Lung microvascular endothelial cell (primary cell): ENCODE measurements around the gene FOXD2. TPM values are rescaled to one million over a fixed set of nuclear protein-coding genes. Genes with fewer than 3 reads are reported as not detected.
A peak's percentile ranks its signal among the peaks of the same experiment; 100 is the strongest.

Experiments
- DNase-seq, 2 donors: peaks; one replicate each; pipeline versions ENCODE4 v3.0.0 to v3.0.0-alpha.2; 2010; ENCODE audit warnings: low read depth in 2 of 2
- total RNA-seq: library from RNA; depleted of rRNA; stranded (reverse); fragments of >200 nt; gene quantifications from 2 replicates; pipeline ENCODE4 v1.2.1, GENCODE V29; 2014

The FOXD2 gene
- total RNA-seq, 1 donor from 2014 or later = under 0.01 TPM

GRCh38 chr1:47460456-47460855 lies 22.6 kb downstream of the FOXD2 start:
- no peak for DNase-seq

GRCh38 chr1:47465605-47466004 lies 27.8 kb downstream of the FOXD2 start:
- DNase-seq = peak in 1 of 2 donors; percentile 11

DNA sequence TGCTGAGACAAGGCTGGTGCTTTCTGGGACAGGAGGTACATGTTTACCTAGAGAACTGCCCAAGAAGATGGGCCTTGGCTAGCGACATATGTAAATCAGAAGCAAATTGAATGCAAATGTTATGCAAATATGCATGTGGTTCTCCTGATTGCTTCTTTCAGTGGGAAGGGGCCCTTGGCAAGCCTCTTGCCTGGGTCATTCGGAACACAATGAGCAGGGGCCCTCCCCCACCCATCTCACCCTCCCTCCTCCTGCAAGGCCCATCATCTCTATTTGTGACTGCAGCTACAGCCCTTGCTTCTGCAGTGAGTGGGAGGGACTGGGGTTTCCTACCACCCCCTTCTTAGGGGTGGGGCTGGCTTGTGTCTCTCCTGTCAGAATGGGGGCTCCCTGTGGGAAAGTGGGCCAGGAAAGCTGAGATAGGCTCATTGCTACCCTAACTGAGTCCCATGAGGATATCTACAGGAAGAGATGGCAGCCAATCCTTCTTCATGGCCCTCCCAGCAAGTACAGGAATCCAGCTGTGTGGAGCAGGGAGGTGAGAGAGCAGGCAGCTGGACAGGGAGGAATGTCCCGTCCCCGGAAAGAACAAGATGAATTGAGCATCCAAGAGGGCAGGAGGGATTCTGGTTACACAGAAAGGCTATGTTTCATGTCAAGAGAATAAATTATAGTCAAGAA lies 31.0 kb downstream of the FOXD2 start:
- DNase-seq = no peak

DNA sequence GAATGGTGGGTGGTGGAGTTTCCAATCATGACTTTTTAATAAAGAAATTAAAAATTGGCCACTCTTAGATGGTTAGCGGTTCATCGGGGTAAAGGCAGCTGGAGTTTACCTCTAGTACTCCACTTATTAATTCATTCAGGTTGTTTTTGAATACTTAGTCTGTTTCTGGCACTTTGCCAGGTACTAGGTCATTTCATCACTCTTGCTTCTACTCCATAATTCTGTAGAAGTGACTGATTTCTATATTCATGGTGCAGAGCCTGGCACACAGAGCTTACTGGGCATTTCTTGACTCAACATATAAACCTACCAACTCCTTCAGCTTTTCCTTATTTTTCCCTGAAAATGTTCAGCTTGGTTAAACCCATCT lies 31.5 kb downstream of the FOXD2 start:
- DNase-seq = peak in 1 of 2 donors; percentile 19

DNA sequence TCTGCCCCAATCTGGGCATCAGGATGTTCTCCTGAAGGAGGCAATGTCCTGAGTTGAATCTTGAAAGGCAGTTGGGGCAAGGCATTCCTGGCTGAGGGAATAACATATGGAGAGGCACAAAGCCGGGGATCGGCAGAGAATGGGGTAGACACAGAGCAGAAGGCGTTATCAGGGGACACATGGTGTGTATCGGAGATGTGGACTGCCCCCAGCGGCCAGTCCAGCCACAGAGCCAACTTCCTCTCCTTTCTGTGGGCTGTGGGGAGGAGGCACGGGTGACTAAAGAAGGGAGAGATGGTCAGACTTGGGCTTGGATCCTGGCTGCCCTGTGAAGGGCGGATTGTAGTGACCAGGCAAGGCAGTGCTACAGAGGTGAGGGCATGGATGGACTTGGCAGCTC lies 32.1 kb downstream of the FOXD2 start:
- DNase-seq = no peak

GRCh38 chr1:47471163-47471562 lies 33.3 kb downstream of the FOXD2 start:
- DNase-seq = no peak

- DNase-seq = no peak
Measured at GRCh38 chr1:47474278-47475193, 36.7 kb downstream of the FOXD2 start.

- no peak for DNase-seq
Measured at GRCh38 chr1:47477595-47478080, 39.8 kb downstream of the FOXD2 start.

DNA sequence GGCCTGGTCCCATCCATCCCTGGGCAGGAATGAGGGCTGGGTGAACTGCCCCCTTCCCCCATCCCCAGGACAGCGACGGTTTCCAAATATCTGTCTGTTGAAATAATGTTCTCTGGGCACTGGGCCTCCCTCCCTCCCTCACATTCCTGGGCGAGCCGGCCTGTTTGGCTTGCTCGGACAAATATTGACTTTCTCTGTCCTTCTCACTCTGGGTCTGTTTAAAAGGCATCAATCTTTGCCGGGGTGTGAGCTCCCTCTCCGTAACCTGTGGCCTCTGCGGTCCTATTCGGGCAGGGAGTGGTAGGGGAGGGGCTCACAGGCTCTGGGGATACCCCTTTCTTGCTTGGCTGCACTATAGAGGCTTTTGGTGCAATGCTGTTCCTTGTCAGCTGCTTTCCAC lies 40.2 kb downstream of the FOXD2 start:
- DNase-seq = no peak

- DNase-seq = no peak
Measured at GRCh38 chr1:47479664-47480063, 41.8 kb downstream of the FOXD2 start.

GRCh38 chr1:47481936-47482335 lies 44.1 kb downstream of the FOXD2 start:
- DNase-seq = no peak

DNA sequence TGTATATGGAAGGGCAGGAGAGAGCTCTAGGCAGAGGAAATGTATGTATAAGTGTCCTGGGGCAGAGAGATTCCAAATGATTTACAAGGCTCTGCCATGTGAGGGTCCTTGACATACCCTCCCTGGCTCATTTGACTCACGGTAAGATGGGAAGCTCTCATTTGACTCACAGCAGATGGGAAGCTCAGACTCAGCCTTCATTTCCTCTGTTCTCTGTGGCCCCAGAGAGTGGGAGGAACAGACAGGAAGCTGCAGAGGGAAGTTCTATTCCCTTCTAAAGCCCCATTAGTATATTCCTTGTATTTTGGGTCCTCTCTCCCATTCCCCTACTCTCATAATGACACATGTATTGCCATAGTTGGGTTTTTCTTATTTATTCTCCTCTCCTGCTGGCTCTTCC lies 44.9 kb downstream of the FOXD2 start:
- peak in 1 of 2 donors; percentile 65 for DNase-seq

DNA sequence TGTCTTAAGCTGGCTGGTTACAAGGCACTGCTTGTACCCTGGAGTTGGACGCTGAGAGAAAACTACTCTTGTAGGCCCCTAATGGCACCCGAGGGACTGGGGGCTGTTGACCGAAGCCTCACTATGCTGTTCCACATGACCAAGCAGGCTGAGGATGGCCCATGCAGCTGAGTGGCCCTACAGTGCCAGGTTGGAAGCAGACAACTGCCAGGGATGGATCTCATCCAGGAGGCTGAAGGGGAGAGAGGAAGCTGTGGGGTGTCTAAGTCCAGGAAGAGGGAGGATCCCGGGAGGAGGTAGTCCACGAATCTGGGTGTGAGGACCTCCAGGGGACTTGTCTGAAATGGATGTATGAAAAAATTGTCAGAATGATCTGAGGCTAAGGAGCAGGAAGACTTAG lies 45.8 kb downstream of the FOXD2 start:
- DNase-seq = no peak

- DNase-seq = no peak
Measured at GRCh38 chr1:47485817-47486216, 48.0 kb downstream of the FOXD2 start.

DNA sequence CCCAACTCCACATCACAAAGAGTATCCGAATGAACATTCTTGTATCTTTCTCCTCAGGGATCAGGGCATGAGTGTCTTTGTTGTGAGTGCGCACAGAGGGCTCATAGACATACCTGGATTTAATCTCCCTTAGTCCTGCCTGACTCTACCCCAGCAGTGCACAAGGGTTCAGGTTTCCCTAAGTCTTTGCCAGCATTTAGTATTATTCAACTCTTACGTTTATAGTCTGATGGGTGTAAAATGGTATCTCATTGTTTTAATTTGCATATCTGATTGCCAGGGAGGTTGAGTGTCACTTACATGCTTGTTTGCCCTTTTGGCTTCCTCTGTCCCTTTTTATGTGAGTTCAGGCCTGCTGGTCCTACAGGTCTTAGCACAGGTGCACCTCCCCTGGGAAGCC lies 49.5 kb downstream of the FOXD2 start:
- DNase-seq = no peak

DNA sequence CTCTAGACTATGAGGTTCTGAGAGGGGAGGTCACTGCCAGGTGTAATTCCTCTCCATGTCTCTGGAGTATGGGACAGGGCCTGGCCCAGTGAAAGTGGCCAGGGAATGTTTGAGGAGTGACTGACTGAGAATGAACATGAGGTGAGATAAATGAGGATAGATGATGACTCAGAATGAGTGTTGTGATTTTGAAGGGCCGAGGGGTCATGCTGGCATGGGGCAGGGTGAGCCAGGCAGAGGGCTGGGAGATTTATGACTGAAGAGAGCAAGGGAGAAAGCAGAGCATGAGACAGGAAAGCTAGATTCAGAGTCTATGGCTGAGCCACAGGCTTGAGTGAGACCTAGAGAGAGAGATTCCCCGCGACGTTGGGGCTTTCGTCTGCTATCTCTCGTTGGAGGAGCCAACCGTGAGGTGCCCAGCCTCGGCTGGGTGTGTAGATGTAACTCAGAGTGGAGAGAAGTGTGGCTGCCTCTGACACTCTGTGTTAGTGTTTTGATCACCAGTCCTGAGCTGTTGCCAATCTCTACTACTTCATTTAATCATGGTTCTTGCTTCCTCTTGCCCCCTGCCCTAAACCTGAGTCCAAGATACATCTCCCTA lies 50.1 kb downstream of the FOXD2 start:
- DNase-seq = peak in 1 of 2 donors; percentile 22

Other genes with a start within 250 kb of the FOXD2 start
- not detected in 2 replicates for gene PDZK1IP1, start 248.0 kb upstream of the FOXD2 start, total RNA-seq
- 51.0 and 58.1 TPM in 2 replicates for gene TAL1, start 205.8 kb upstream of the FOXD2 start, total RNA-seq
- 2.6 and 5.2 TPM in 2 replicates for gene STIL, start 123.9 kb upstream of the FOXD2 start, total RNA-seq
- 71.0 and 80.2 TPM in 2 replicates for gene CMPK1, start 104.3 kb upstream of the FOXD2 start, total RNA-seq
- gene FOXE3, start 21.8 kb upstream of the FOXD2 start, total RNA-seq = not detected in 2 replicates